ENCODE data around the gene HOXA2. TPM values are rescaled to one million over a fixed set of nuclear protein-coding genes. Genes with fewer than 3 reads are reported as not detected.

The HOXA2 gene
- total and polyA plus RNA-seq, 2 of the 13 experiments (the other 11 are each of a cell fraction or from before 2014, with no cell fraction given) = 0.22 to 0.29 TPM

GRCh38 chr7:27145165-27145913 lies 42.9 kb upstream of the HOXA2 start:
- peaks cover 30% of the 10 kb centered on the region for H3K4me1 ChIP-seq (ENCODE audit: insufficient read depth, low read length)
- intact Hi-C loops (cut with micrococcal nuclease; ENCODE audit: unreplicated experiment) = no loop called here
- CTCF ChIA-PET (ENCODE audit: low intra/inter-chr PET ratio, low total read pairs) = no interaction called here
- H4K20me1 ChIP-seq (ENCODE audit: insufficient read depth, low read length) = no peaks in the 10 kb centered on the region
- H3K4me2 ChIP-seq (ENCODE audit: low read depth, low read length) = no peak overlapping the region
- TF ChIP-seq KDM2A (CRISPR knock-in tag; IDR thresholded peaks at IDR 0.05; ENCODE audit: borderline replicate concordance, low read depth) (no peak), SCMH1 (CRISPR knock-in tag; IDR thresholded peaks at IDR 0.05; ENCODE audit: borderline replicate concordance) (no peak), ZNF552 (CRISPR knock-in tag; IDR thresholded peaks at IDR 0.05; ENCODE audit: borderline replicate concordance) (no peak), KMT2A (CRISPR knock-in tag; IDR thresholded peaks at IDR 0.05) (no peak), MIER3 (CRISPR knock-in tag; IDR thresholded peaks at IDR 0.05; ENCODE audit: borderline replicate concordance) (no peak), HNF4G (IDR thresholded peaks at IDR 0.05; ENCODE audit: borderline replicate concordance, low read depth, low read length) (no peak), HNF4G (CRISPR knock-in tag; IDR thresholded peaks at IDR 0.05; ENCODE audit: borderline replicate concordance, low read depth) (no peak), SOX6 (IDR thresholded peaks at IDR 0.05) (no peak), SOX6 (CRISPR knock-in tag; IDR thresholded peaks at IDR 0.05) (no peak), MTERF4 (CRISPR knock-in tag; IDR thresholded peaks at IDR 0.05) (no peak), ZNF34 (CRISPR knock-in tag; IDR thresholded peaks at IDR 0.05; ENCODE audit: borderline replicate concordance) (no peak), ZSCAN31 (CRISPR knock-in tag; IDR thresholded peaks at IDR 0.05; ENCODE audit: low read depth) (no peak), ZNF619 (CRISPR knock-in tag; IDR thresholded peaks at IDR 0.05) (no peak)
- WGBS (ENCODE audit: low lambda C conversion rate) = 97% methylated on average over 35 of the region's 47 CpGs
- POLR2A ChIA-PET = no interaction called here
- no peak overlapping the region for H3K27ac ChIP-seq (ENCODE audit: extremely low read length, insufficient read depth, low read length)
- peaks cover 5% of the 10 kb centered on the region for H3K79me2 ChIP-seq (ENCODE audit: insufficient read depth, low read length)
- no peak for ATAC-seq
- H3K9me3 ChIP-seq (ENCODE audit: low read length) = no peaks in the 10 kb centered on the region
- H3K4me3 ChIP-seq (replicated peaks in 1 of 3; ENCODE audit: insufficient read depth in 1 of 3, low read depth in 2 of 3, low read length in 3 of 3) = no peak overlapping the region
- no peaks in the 10 kb centered on the region; a peak in 1 of 5 replicates for H3K27me3 ChIP-seq (ENCODE audit: control insufficient read depth in 1 of 2, insufficient read depth in 2 of 2, low read length in 2 of 2)
- no peaks in the 10 kb centered on the region; a peak in 2 of 5 replicates for H3K36me3 ChIP-seq (replicated peaks in 1 of 2; ENCODE audit: control insufficient read depth in 1 of 2, insufficient read depth in 2 of 2, low read length in 2 of 2)
- in situ Hi-C loops (cut with HindIII; ENCODE audit: extremely low pct_ligation_motif_present, low pct_unique_long_range_greater_than_20kb) = no loop called here
- H3K9ac ChIP-seq (ENCODE audit: insufficient read depth, low read depth, low read length) = no peak overlapping the region
- no TSS peak for BruUV-seq (replicated peaks)
- FAIRE-seq = no peak
- no peak for DNase-seq (ENCODE audit: low spot score)
- no peak overlapping the region for H2AFZ ChIP-seq (ENCODE audit: low read length)

Data from HepG2 (cell line).